SU-DHL-6 (cell line): ENCODE results near the gene NEFH.

Experiments used
- CTCF ChIP-seq: fragments of 200-600 bp; sonication (generic); IDR thresholded peaks from one replicate; pipeline ENCODE4 v1.5.1; 2017; ENCODE audit warnings: antibody characterized with exemption, mild to moderate bottlenecking, low read length, moderate library complexity; ENCODE audit not compliant: insufficient read depth, poor library complexity, severe bottlenecking
- EZH2phosphoT487 ChIP-seq: fragments of 200-600 bp; sonication (generic), shearing (Covaris generic); conservative IDR thresholded peaks from 2 replicates; pipeline ENCODE4 v1.6.1; 2018; ENCODE audit warnings: mild to moderate bottlenecking, antibody characterized with exemption, low read length, moderate library complexity, mixed read lengths

DNA sequence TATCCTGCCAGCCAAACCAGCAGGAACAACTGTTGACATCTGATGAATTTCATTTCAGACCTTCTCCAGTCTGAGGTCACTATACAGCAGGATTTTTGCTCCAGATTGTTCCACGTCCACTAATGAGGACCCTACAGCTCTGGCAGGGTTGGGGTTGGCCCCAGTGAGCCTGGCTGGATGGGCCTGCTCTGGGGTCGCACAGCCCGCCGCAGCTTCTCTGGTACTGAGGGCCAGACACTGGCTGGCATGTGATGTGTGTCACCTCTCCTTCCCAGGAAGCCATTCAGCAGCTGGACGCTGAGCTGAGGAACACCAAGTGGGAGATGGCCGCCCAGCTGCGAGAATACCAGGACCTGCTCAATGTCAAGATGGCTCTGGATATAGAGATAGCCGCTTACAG, 5.4 kb downstream of the NEFH start:
- TF ChIP-seq CTCF (no peak), EZH2phosphoT487 (no peak)
